HepG2 (cell line): ENCODE results near the gene TMEM196. TPM values are rescaled to one million over a fixed set of nuclear protein-coding genes. Genes with fewer than 3 reads are reported as not detected.

Experiments used
- ATAC-seq: fragments of 200-7000 bp; cut with Tn5 transposase; 3 replicates; pipeline ENCODE4 v1.9.1; 2020; ENCODE audit warnings: mild to moderate bottlenecking, moderate library complexity
- BruUV-seq: library from RNA; stranded (reverse); fragments of 400-500 nt; replicated peaks from 2 replicates; lab custom pipeline; 2021; lab: Mats Ljungman, UMichigan
- CTCF ChIA-PET: fragments of 300-600 bp; formaldehyde crosslinking; extraction: SDS; loops from one replicate; lab custom pipeline; 2021; ENCODE audit warnings: low total read pairs, inconsistent platforms, low intra/inter-chr PET ratio; lab: Yijun Ruan, JAX
- POLR2A ChIA-PET: fragments of 350-600 bp; sonication (Branson Sonifier 250); formaldehyde crosslinking; loops from one replicate; lab custom pipeline; 2020; ENCODE audit warnings: antibody characterized with exemption, inconsistent platforms; lab: Yijun Ruan, JAX
- DNase-seq: peaks from one replicate; pipeline ENCODE4 v3.0.0-alpha.2; 2015; ENCODE audit warnings: low spot score
- FAIRE-seq: peaks from 3 replicates; lab custom pipeline; 2011; peaks lifted over from hg19 to GRCh38; lab: Jason Lieb, UNC
- H2AFZ ChIP-seq: one replicate; pipeline ENCODE4 v1.6.1; 2011; ENCODE audit warnings: low read length, inconsistent platforms
- H3K27ac ChIP-seq: fragments of 300-600 bp; 3 replicates; pipeline ENCODE4 v1.8.0; 2011; ENCODE audit warnings: mixed run types, mild to moderate bottlenecking, mixed read lengths, low read length, inconsistent platforms; ENCODE audit not compliant: insufficient read depth; ENCODE audit errors: extremely low read length
- H3K27me3 ChIP-seq, 2 experiments: fragments of 200-600 bp in 1 of 2; 2 replicates in 1 of 2; 3 replicates in 1 of 2; pipeline versions ENCODE4 v1.6.0 to v1.8.0; 2011; ENCODE audit warnings: low read length in 2 of 2, mild to moderate bottlenecking in 2 of 2, moderate library complexity in 2 of 2, inconsistent platforms in 1 of 2; ENCODE audit not compliant: insufficient read depth in 2 of 2, control insufficient read depth in 1 of 2
- H3K36me3 ChIP-seq, 2 experiments: fragments of 200-600 bp in 1 of 2; replicated peaks in 1 of 2; 2 replicates in 1 of 2; 3 replicates in 1 of 2; pipeline versions ENCODE4 v1.5.1 to v1.8.0; 2011; ENCODE audit warnings: low read length in 2 of 2, inconsistent platforms in 1 of 2; ENCODE audit not compliant: insufficient read depth in 2 of 2, control insufficient read depth in 1 of 2
- H3K4me1 ChIP-seq: 2 replicates; pipeline ENCODE4 v1.5.1; 2012; ENCODE audit warnings: low read length, inconsistent platforms; ENCODE audit not compliant: insufficient read depth
- H3K4me2 ChIP-seq: 2 replicates; pipeline ENCODE4 v1.6.0; 2011; ENCODE audit warnings: low read depth, low read length, inconsistent platforms
- H3K4me3 ChIP-seq, 3 experiments: fragments of 200-600 bp in 1 of 3; sonication (generic), shearing (Covaris generic) in 1 of 3; replicated peaks in 1 of 3; 2 replicates each; pipeline ENCODE4 v1.5.1; 2011 to 2016; ENCODE audit warnings: low read length in 3 of 3, inconsistent platforms in 2 of 3, low read depth in 2 of 3, mild to moderate bottlenecking in 2 of 3, control low read depth in 1 of 3, mixed read lengths in 1 of 3; ENCODE audit not compliant: insufficient read depth in 1 of 3
- H3K79me2 ChIP-seq: one replicate; pipeline ENCODE4 v1.6.1; 2011; ENCODE audit warnings: low read length, inconsistent platforms; ENCODE audit not compliant: insufficient read depth
- H3K9ac ChIP-seq: 2 replicates; pipeline ENCODE4 v1.6.0; 2011; ENCODE audit warnings: mild to moderate bottlenecking, low read depth, low read length, inconsistent platforms; ENCODE audit not compliant: insufficient read depth
- H3K9me3 ChIP-seq: 2 replicates; pipeline ENCODE4 v1.5.1; 2012; ENCODE audit warnings: mild to moderate bottlenecking, low read length
- H4K20me1 ChIP-seq: 2 replicates; pipeline ENCODE4 v1.6.0; 2011; ENCODE audit warnings: inconsistent platforms, mild to moderate bottlenecking, low read length, moderate library complexity; ENCODE audit not compliant: insufficient read depth
- ATF1 ChIP-seq: IDR thresholded peaks from 2 replicates; pipeline ENCODE4 v1.6.1; 2016; ENCODE audit warnings: mild to moderate bottlenecking, control low read depth
- JARID2 ChIP-seq: sonication (generic); formaldehyde crosslinking; IDR thresholded peaks from 2 replicates; pipeline ENCODE4 v1.8.1; 2023; ENCODE audit warnings: missing genetic modification reagents, inconsistent platforms; ENCODE audit not compliant: insufficient replicate concordance
- NR2C2 ChIP-seq: sonication (generic); formaldehyde crosslinking; IDR thresholded peaks from 2 replicates; pipeline ENCODE4 v1.4.0; 2020; ENCODE audit warnings: missing genetic modification reagents, mild to moderate bottlenecking, moderate library complexity, borderline replicate concordance
- ZNF776 ChIP-seq: sonication (generic); formaldehyde crosslinking; IDR thresholded peaks from 2 replicates; pipeline ENCODE4 v1.4.0; 2020; ENCODE audit warnings: mild to moderate bottlenecking, missing genetic modification reagents
- WGBS: methylation state at CpG from one replicate; pipeline ENCODE4 v1.1.6; 2017; ENCODE audit warnings: low lambda C conversion rate; 5-methylcytosine and 5-hydroxymethylcytosine counted together
- in situ Hi-C: cut with HindIII; loops from 2 replicates; pipeline ENCODE4 v1.10.0; 2017; ENCODE audit warnings: low pct_unique_long_range_greater_than_20kb; ENCODE audit not compliant: extremely low pct_ligation_motif_present
- intact Hi-C: fragments of 100-400 bp; cut with micrococcal nuclease; formaldehyde crosslinking; loops from one replicate; pipeline ENCODE4 v1.10.0; 2022; ENCODE audit not compliant: unreplicated experiment
- polyA plus RNA-seq, 8 experiments: library from polyadenylated mRNA; depleted of rRNA in 3 of 8; stranded (reverse) in 7 of 8; unstranded in 1 of 8; fragments of >200 nt; fragmentation: Illumina TruSeq in 4 of 8; extraction: Trizol in 4 of 8; gene quantifications; 2 replicates each; pipeline versions ENCODE4 v1.2.1 to v1.2.3, GENCODE V29; 2011 to 2016; ENCODE audit warnings: low read depth in 4 of 8, missing spikeins in 1 of 8, mixed read lengths in 1 of 8; ENCODE audit not compliant: insufficient read depth in 1 of 8
- total RNA-seq, 5 experiments: library from RNA; depleted of rRNA; stranded (reverse); fragments of >200 nt; fragmentation: Illumina TruSeq; extraction: Trizol; gene quantifications; 2 replicates each; pipeline ENCODE4 v1.2.3, GENCODE V29; 2016; ENCODE audit warnings: low read depth in 1 of 5
- TF ChIP-seq, protein P1 (sequence below): sonication (generic); formaldehyde crosslinking; IDR thresholded peaks from 2 replicates; pipeline ENCODE4 v1.5.0; 2020; ENCODE audit warnings: mild to moderate bottlenecking, missing genetic modification reagents, moderate library complexity
- TF ChIP-seq, protein P2 (sequence below): fragments of 450-650 bp; IDR thresholded peaks from 2 replicates; pipeline ENCODE4 v1.6.1; 2017; ENCODE audit warnings: mild to moderate bottlenecking
- TF ChIP-seq, protein P3 (sequence below): sonication (generic); formaldehyde crosslinking; IDR thresholded peaks from 2 replicates; pipeline ENCODE4 v1.4.0; 2020; ENCODE audit warnings: mild to moderate bottlenecking, missing genetic modification reagents

TMEM196 gene
- total and polyA plus RNA-seq, 2 of the 13 experiments (the other 11 are each of a cell fraction or from before 2014, with no cell fraction given): not detected

DNA sequence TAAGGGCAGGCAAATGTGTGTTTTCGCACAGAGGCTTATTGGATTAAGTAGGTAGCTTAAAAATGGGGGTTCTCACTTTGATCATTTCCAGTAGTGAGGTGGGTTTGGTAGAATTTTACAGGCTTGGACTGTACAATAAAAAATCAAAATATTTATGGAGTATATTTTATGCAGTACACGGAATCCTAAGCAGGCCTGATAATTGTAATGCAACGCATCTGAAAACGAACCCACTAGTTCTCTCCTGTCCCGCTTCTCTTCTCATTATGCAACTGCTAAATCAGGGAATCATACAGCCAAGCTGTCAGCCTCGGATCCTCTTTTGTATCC, 64.2 kb downstream of the TMEM196 start (continued):
- TF ChIP-seq, protein P1, sequence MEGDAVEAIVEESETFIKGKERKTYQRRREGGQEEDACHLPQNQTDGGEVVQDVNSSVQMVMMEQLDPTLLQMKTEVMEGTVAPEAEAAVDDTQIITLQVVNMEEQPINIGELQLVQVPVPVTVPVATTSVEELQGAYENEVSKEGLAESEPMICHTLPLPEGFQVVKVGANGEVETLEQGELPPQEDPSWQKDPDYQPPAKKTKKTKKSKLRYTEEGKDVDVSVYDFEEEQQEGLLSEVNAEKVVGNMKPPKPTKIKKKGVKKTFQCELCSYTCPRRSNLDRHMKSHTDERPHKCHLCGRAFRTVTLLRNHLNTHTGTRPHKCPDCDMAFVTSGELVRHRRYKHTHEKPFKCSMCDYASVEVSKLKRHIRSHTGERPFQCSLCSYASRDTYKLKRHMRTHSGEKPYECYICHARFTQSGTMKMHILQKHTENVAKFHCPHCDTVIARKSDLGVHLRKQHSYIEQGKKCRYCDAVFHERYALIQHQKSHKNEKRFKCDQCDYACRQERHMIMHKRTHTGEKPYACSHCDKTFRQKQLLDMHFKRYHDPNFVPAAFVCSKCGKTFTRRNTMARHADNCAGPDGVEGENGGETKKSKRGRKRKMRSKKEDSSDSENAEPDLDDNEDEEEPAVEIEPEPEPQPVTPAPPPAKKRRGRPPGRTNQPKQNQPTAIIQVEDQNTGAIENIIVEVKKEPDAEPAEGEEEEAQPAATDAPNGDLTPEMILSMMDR (CRISPR knock-in tag): no peak
- TF ChIP-seq, protein P2, sequence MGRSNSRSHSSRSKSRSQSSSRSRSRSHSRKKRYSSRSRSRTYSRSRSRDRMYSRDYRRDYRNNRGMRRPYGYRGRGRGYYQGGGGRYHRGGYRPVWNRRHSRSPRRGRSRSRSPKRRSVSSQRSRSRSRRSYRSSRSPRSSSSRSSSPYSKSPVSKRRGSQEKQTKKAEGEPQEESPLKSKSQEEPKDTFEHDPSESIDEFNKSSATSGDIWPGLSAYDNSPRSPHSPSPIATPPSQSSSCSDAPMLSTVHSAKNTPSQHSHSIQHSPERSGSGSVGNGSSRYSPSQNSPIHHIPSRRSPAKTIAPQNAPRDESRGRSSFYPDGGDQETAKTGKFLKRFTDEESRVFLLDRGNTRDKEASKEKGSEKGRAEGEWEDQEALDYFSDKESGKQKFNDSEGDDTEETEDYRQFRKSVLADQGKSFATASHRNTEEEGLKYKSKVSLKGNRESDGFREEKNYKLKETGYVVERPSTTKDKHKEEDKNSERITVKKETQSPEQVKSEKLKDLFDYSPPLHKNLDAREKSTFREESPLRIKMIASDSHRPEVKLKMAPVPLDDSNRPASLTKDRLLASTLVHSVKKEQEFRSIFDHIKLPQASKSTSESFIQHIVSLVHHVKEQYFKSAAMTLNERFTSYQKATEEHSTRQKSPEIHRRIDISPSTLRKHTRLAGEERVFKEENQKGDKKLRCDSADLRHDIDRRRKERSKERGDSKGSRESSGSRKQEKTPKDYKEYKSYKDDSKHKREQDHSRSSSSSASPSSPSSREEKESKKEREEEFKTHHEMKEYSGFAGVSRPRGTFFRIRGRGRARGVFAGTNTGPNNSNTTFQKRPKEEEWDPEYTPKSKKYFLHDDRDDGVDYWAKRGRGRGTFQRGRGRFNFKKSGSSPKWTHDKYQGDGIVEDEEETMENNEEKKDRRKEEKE: no peak
- TF ChIP-seq NR2C2 (CRISPR knock-in tag): 0 out of 2 replicates have a peak, but pooled peaks have one; percentile 4

- in situ Hi-C loops (no loop called here), intact Hi-C loops (loop anchor here (1.0 to 5.0 kb wide), 2 partner anchors 514 to 890 kb away; no protein-coding TSS in a partner anchor)
- H4K20me1 ChIP-seq: no peaks in the 10 kb centered on the region; the same call in 1 of the 2 replicates
- H3K79me2 ChIP-seq: peaks cover 42% of the 10 kb centered on the region
- WGBS: 2% methylated on average over 39 of the region's 56 CpGs
- H3K27me3 ChIP-seq: peaks cover 0 to 6% of the 10 kb centered on the region in 2 experiments; a peak in 1 of 5 replicates
- peak within 1 kb of the TSS; percentile 98 for H2AFZ ChIP-seq
- peak within 1 kb of the TSS; percentile 74 for H3K4me2 ChIP-seq
- CTCF ChIA-PET: no interaction called here
- H3K36me3 ChIP-seq: 0 out of 5 replicates have a peak, but pooled peaks cover under 1 to 2% of the 10 kb centered on the region in 2 experiments
- peak; percentile 89 for DNase-seq
- H3K27ac ChIP-seq: peak within 1 kb of the TSS; percentile 68
- FAIRE-seq: peak; percentile 91
- peaks cover 34% of the 10 kb centered on the region for H3K4me1 ChIP-seq
- H3K9me3 ChIP-seq: no peaks in the 10 kb centered on the region
- POLR2A ChIA-PET: interaction anchor here (0.7 to 1.9 kb wide), 4 partner anchors 8 to 890 kb away, joined by 3 to 8 read pairs (median 6); no protein-coding TSS in a partner anchor
- H3K4me3 ChIP-seq: peak within 1 kb of the TSS; percentile 90 to 100 (median 100)
- ATAC-seq: peak; percentile 98
- H3K9ac ChIP-seq: peak within 1 kb of the TSS; percentile 91
- TSS peak; percentile 58 for BruUV-seq
- TF ChIP-seq, protein P3, sequence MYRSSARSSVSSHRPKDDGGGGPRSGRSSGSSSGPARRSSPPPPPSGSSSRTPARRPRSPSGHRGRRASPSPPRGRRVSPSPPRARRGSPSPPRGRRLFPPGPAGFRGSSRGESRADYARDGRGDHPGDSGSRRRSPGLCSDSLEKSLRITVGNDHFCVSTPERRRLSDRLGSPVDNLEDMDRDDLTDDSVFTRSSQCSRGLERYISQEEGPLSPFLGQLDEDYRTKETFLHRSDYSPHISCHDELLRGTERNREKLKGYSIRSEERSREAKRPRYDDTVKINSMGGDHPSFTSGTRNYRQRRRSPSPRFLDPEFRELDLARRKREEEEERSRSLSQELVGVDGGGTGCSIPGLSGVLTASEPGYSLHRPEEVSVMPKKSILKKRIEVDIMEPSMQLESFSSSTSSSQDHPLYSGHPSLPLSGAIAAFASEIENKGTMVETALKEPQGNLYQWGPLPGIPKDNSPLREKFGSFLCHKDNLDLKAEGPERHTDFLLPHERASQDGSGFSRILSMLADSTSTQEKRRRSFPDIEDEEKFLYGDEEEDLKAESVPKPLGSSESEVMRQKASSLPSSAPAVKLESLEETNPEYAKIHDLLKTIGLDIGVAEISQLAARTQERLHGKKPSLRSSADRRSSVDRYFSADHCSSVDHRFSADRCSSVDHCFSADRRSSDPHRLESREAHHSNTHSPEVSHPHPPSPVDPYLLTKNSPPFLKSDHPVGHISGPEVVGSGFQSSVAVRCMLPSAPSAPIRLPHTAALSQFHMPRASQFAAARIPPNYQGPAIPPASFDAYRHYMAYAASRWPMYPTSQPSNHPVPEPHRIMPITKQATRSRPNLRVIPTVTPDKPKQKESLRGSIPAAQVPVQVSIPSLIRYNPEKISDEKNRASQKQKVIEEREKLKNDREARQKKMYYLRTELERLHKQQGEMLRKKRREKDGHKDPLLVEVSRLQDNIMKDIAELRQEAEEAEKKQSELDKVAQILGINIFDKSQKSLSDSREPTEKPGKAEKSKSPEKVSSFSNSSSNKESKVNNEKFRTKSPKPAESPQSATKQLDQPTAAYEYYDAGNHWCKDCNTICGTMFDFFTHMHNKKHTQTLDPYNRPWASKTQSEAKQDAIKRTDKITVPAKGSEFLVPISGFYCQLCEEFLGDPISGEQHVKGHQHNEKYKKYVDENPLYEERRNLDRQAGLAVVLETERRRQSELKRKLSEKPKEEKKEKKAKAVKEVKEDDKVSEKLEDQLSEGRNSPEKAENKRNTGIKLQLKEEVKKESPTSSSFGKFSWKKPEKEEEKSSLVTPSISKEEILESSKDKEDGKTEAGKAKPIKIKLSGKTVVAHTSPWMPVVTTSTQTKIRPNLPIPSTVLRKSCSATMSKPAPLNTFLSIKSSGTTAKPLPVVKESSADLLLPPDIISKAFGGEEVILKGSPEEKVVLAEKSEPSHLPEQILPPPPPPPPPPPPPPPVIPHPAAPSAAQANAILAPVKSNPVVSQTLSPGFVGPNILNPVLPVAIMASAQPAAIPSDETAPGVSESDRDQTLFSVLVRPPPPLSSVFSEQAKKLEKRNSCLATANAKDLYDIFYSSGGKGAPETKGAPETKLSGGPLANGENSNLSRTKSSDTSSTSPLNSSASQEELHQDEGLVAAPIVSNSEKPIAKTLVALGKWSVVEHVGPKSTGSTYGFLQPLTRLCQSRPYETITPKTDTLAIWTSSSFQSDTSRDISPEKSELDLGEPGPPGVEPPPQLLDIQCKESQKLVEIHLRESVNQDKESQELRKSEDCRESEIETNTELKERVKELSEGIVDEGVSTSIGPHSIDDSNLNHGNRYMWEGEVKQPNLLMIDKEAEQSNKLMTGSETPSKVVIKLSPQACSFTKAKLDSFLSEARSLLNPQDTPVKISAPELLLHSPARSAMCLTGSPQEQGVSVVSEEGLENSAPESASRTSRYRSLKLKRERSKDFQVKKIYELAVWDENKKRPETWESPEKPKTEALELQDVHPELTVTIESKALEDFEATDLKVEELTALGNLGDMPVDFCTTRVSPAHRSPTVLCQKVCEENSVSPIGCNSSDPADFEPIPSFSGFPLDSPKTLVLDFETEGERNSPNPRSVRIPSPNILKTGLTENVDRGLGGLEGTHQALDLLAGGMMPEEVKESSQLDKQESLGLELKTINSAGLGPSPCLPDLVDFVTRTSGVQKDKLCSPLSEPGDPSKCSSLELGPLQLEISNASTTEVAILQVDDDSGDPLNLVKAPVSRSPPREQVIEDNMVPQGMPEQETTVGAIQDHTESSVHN (CRISPR knock-in tag): no peak
- peak; percentile 60 for TF ChIP-seq JARID2 (CRISPR knock-in tag)
- peak; percentile 71; the same call in 1 of the 2 replicates for TF ChIP-seq ZNF776 (CRISPR knock-in tag)
- TF ChIP-seq ATF1: peak; percentile 99
Observed at GRCh38 chr7:19708397-19709248, 64.8 kb downstream of the TMEM196 start, which contains the start of gene POLR1F. Gene POLR1F, minus strand, starts transcription at chr7:19709037. Its CDS starts 21 bp downstream, at chr7:19709016.
